ENCODE measurements around the gene ZDHHC24. TPM values are rescaled to one million over a fixed set of nuclear protein-coding genes. Genes with fewer than 3 reads are reported as not detected.

Gene ZDHHC24
- 7.0 to 14.5 TPM (median 13.6 TPM) in 5 replicates for total RNA-seq (2022; extraction: Qiagen RNA extraction)

DNA sequence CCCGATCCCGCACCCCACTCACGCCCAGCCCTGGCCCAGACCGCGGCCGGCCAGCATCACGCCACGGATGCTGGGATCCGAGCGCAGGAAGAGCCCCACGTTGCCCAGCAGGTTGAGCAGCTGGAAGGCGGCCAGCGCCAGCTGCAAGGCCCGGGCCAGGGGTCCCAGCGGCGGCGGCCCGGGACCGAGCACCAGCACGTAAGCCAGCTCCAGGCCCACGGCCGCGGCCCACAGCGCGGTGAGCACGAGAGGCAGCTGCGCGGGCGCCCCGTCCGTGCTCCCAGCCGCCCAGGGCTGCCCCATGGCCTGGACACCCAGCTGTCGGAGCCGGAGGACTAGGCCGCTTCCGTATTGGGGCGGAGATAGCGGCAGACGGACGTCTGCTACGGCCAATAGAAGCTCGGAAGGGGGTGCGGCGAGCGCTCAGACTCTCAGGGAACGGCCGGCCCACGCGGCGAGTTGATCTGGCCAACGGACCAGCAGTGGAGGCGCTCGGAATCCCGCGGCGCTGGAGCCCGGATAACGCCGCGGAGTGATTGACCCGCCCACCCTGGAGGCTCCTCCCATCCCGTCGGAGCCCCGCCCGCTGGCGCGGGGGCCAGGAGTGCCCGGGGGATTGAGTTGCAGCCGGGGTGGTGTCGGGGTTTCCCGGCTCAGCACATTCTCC is at the start of gene ZDHHC24:
ZDHHC24 (minus strand) TSS at position 348 of the 667 bp plus-strand sequence; CDS start at position 303, 45 bp downstream.

GRCh38 chr11:66592457-66593302 is 46.8 kb upstream of the ZDHHC24 start, which contains the start of the genes CCDC87 and CCS:
TSS of gene CCDC87 (minus strand) at chr11:66593063. CDS start at chr11:66593015, 48 bp downstream.
TSS of gene CCS (plus strand) at chr11:66593185. CDS start at chr11:66593262, 77 bp downstream.

GRCh38 chr11:66568124-66568916 is 22.5 kb upstream of the ZDHHC24 start, which contains the start of gene CTSF:
TSS of gene CTSF (minus strand) at chr11:66568606. CDS start at chr11:66568486, 120 bp downstream.

GRCh38 chr11:66546368-66546965 is 619 bp upstream of the ZDHHC24 start, which contains the start of gene ACTN3:
TSS of gene ACTN3 (plus strand) at chr11:66546903. CDS start at chr11:66546938, 35 bp downstream.

DNA sequence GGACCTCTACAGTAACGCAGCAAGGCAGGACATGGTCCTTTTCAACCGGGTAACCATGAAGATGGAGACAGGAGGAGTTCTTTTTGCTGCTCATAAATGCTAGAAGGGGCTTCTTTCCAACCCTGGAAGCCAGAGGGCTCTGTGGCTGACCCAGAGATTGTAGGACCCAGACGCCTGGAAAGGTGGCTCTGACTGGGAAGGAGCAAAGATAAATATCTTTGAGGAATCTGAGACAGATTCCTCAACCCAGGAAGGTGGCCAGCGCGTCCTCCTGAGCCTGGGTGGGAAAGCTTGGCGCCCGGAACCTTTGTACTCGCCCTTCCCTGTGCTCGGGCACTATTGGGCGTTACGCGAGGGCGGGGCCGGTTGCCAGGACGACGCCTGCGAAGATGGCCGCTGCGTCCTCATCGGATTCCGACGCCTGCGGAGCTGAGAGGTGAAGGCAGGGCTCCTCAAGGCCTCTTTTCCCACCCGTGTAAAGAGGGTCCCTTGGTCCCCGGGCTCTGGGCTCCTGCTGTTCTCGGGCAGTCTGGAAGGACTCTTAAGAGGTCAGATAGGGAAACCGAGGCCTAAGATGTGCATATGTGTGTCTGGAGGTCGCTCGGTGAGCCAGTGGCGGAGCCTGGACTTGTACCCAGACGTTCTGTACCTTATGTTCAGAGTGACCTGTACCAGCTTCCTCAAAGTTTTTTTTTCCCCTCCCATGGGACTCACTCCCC is 35.4 kb downstream of the ZDHHC24 start, which contains the start of gene BBS1:
BBS1 (plus strand) TSS at position 365 of the 719 bp plus-strand sequence; CDS start at position 390, 25 bp downstream.

GRCh38 chr11:66480117-66480938 is 65.5 kb downstream of the ZDHHC24 start, which contains the start of gene DPP3:
TSS of gene DPP3 (plus strand) at chr11:66480434. CDS start at chr11:66482201, 1,767 bp downstream.

Other genes with a start within 250 kb of the ZDHHC24 start
- gene CD248, start 229.0 kb downstream of the ZDHHC24 start, total RNA-seq (2022; extraction: Qiagen RNA extraction): 0.02 to 0.03 TPM in 2 of 5 replicates, not detected in the others
- 22.0 to 34.3 TPM (median 31.6 TPM) in 5 replicates for gene RIN1, start 209.6 kb downstream of the ZDHHC24 start, total RNA-seq (2022; extraction: Qiagen RNA extraction)
- 74.1 to 97.5 TPM (median 86.7 TPM) in 5 replicates for gene BRMS1, start 200.9 kb downstream of the ZDHHC24 start, total RNA-seq (2022; extraction: Qiagen RNA extraction)
- gene B4GAT1, start 198.4 kb downstream of the ZDHHC24 start, total RNA-seq (2022; extraction: Qiagen RNA extraction): 13.5 to 17.7 TPM (median 17.4 TPM) in 5 replicates
- 6.0 to 10.5 TPM (median 9.3 TPM) in 5 replicates for gene SLC29A2, start 174.3 kb downstream of the ZDHHC24 start, total RNA-seq (2022; extraction: Qiagen RNA extraction)
- gene NPAS4, start 125.0 kb downstream of the ZDHHC24 start, total RNA-seq (2022; extraction: Qiagen RNA extraction): not detected in 5 replicates
- gene MRPL11, start 107.2 kb downstream of the ZDHHC24 start, total RNA-seq (2022; extraction: Qiagen RNA extraction): 92.8 to 117 TPM (median 112 TPM) in 5 replicates
- gene PELI3, start 79.1 kb downstream of the ZDHHC24 start, total RNA-seq (2022; extraction: Qiagen RNA extraction): 3.4 to 5.2 TPM (median 4.6 TPM) in 5 replicates
- gene DPP3, start 65.6 kb downstream of the ZDHHC24 start, total RNA-seq (2022; extraction: Qiagen RNA extraction): 51.8 to 63.1 TPM (median 54.0 TPM) in 5 replicates
- gene BBS1, start 35.4 kb downstream of the ZDHHC24 start, total RNA-seq (2022; extraction: Qiagen RNA extraction): 8.9 to 10.5 TPM (median 9.4 TPM) in 5 replicates
- gene ACTN3, start 855 bp upstream of the ZDHHC24 start, total RNA-seq (2022; extraction: Qiagen RNA extraction): 0.02 to 0.10 TPM (median 0.09 TPM) in 4 of 5 replicates, not detected in the other
- 31.7 to 39.8 TPM (median 33.7 TPM) in 5 replicates for gene CTSF, start 22.6 kb upstream of the ZDHHC24 start, total RNA-seq (2022; extraction: Qiagen RNA extraction)
- gene CCDC87, start 47.0 kb upstream of the ZDHHC24 start, total RNA-seq (2022; extraction: Qiagen RNA extraction): 0.34 to 0.58 TPM (median 0.49 TPM) in 5 replicates
- gene CCS, start 47.1 kb upstream of the ZDHHC24 start, total RNA-seq (2022; extraction: Qiagen RNA extraction): 23.6 to 30.6 TPM (median 27.5 TPM) in 5 replicates
- gene RBM14, start 70.6 kb upstream of the ZDHHC24 start, total RNA-seq (2022; extraction: Qiagen RNA extraction): 57.5 to 80.4 TPM (median 64.7 TPM) in 5 replicates
- gene RBM4, start 92.7 kb upstream of the ZDHHC24 start, total RNA-seq (2022; extraction: Qiagen RNA extraction): 127 to 149 TPM (median 132 TPM) in 5 replicates
- gene RBM4B, start 131.8 kb upstream of the ZDHHC24 start, total RNA-seq (2022; extraction: Qiagen RNA extraction): 17.2 to 20.5 TPM (median 19.0 TPM) in 5 replicates
- gene SPTBN2, start 183.2 kb upstream of the ZDHHC24 start, total RNA-seq (2022; extraction: Qiagen RNA extraction): 8.0 to 11.4 TPM (median 8.7 TPM) in 5 replicates